Coronary artery (tissue), 2 donors: Measurements from ENCODE around the gene KRT2.

Experiments
- DNase-seq: peaks from one replicate; pipeline ENCODE4 v3.0.0-alpha.2; 2017; ENCODE audit warnings: low spot score
- H3K27ac ChIP-seq, 2 donors: fragments of 200-600 bp; sonication (generic); one replicate each; pipeline ENCODE4 v1.5.1; 2016 to 2019
- H3K4me3 ChIP-seq: fragments of 200-600 bp; sonication (generic); 2 replicates; pipeline ENCODE4 v1.5.1; 2016; ENCODE audit warnings: mild to moderate bottlenecking, moderate library complexity
- TF ChIP-seq, protein P1 (sequence below): fragments of 200-600 bp; sonication (generic); IDR thresholded peaks from one replicate; pipeline ENCODE4 v1.5.1; 2019; ENCODE audit warnings: antibody characterized with exemption

The KRT2 gene

DNA sequence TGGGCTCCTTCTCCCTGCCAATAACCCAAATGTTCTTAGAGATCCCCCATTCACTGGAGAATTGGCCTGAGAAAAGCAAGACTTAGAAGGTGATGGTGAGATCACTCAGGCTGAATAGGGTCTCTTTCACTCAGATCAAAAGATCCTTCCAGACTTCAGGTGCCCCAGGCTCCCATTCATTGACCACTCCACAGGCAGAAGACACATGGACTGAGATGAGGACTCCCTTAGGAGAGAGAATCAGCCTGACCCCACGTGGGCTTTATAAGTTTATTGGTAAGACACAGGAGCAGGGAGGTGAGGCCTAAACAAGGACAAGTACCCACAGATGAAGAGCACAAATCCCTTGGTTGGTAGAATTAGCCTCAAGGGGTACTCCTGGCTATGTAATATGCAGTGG lies 44.7 kb downstream of the KRT2 start:
- H3K4me3 ChIP-seq, result no peak overlapping the region
- DNase-seq, result no peak
- H3K27ac ChIP-seq, result no peak overlapping the region

DNA sequence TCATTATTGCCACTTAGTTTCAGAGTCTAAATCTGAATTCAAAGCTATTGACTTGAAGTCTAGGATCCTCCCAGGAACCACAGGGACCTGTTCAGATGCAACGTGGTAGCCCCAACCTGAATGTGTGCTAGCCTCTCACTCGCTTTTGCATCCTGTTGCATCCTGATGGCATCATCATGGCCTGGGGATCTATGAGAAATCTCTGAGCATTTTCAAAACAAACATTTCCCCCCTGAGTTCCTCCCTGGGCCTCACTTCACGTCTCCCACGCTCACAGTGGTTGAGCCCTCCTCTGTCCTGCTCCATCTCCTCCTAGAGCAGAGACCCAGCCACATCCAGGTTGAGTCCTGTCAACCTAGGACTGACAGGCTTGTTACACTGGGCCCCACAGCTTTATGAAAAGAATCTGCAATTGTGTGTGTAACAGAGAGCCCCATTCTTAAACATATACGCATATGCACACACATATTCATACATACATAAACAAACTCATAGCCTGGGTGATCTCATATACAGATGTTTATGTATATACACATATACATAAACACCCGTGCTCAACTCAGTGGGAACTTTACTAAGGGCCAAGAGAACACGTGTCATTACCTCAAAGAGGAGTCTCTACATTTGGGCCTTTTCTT lies 45.3 kb downstream of the KRT2 start:
- TF ChIP-seq, protein P1, sequence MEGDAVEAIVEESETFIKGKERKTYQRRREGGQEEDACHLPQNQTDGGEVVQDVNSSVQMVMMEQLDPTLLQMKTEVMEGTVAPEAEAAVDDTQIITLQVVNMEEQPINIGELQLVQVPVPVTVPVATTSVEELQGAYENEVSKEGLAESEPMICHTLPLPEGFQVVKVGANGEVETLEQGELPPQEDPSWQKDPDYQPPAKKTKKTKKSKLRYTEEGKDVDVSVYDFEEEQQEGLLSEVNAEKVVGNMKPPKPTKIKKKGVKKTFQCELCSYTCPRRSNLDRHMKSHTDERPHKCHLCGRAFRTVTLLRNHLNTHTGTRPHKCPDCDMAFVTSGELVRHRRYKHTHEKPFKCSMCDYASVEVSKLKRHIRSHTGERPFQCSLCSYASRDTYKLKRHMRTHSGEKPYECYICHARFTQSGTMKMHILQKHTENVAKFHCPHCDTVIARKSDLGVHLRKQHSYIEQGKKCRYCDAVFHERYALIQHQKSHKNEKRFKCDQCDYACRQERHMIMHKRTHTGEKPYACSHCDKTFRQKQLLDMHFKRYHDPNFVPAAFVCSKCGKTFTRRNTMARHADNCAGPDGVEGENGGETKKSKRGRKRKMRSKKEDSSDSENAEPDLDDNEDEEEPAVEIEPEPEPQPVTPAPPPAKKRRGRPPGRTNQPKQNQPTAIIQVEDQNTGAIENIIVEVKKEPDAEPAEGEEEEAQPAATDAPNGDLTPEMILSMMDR, result no peak
- no peak overlapping the region for H3K4me3 ChIP-seq
- no peak overlapping the region for H3K27ac ChIP-seq
- peak; percentile 47 for DNase-seq

More for the DNA sequence above, 44.7 kb downstream of the KRT2 start:
- TF ChIP-seq, protein P1, result no peak

DNA sequence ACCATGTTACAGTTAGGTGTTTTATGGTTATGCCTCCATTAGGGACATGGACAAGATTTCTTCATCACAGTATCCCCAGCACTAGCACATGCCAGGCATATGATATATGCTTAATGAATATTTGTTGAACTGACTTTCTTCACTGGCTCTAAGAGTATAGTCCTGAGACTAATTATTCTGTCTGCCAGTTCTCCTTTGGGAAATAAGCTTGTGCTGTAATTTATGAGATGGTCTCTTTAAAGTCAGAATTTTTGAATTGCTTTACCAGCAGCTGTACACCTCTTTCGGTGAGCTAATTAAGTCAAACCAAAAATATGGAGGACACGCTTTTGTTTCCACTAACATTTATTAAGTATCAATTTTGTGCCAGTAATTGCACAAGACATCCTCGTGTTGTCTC lies 45.9 kb downstream of the KRT2 start:
- DNase-seq, result no peak
- no peak overlapping the region for H3K27ac ChIP-seq
- TF ChIP-seq, protein P1, result no peak
- H3K4me3 ChIP-seq, result no peak overlapping the region

- DNase-seq, result no peak
- Histone ChIP-seq H3K27ac (no peak overlapping the region), H3K4me3 (no peak overlapping the region)
- TF ChIP-seq, protein P1, result no peak
These were observed 46.5 kb downstream of the KRT2 start for GRCh38 chr12:52605542-52605941.

GRCh38 chr12:52604859-52605258 lies 47.2 kb downstream of the KRT2 start:
- Histone ChIP-seq H3K27ac (no peak overlapping the region), H3K4me3 (no peak overlapping the region)
- TF ChIP-seq, protein P1, result no peak
- DNase-seq, result peak; percentile 22

DNA sequence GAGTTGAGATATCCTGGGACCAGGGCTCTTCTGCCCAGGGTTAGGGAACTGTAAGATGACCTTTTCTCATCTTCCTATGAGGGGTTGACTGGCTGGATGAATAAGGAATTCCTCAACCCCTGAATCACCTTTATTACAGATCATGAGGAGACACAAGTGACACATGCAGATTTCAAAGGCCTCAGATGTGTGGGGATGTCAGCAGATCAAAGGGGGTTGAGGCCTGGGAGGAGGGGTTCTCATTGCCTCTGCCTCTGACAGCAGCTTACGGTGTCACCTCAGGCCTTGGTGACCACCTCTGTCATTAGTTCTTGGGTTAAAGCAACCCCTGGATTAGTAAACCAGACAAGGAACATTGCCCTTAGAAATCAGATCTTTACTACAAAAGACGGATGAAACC lies 48.7 kb downstream of the KRT2 start:
- DNase-seq, result no peak
- TF ChIP-seq, protein P1, result no peak
- no peak overlapping the region for H3K27ac ChIP-seq
- H3K4me3 ChIP-seq, result no peak overlapping the region

DNA sequence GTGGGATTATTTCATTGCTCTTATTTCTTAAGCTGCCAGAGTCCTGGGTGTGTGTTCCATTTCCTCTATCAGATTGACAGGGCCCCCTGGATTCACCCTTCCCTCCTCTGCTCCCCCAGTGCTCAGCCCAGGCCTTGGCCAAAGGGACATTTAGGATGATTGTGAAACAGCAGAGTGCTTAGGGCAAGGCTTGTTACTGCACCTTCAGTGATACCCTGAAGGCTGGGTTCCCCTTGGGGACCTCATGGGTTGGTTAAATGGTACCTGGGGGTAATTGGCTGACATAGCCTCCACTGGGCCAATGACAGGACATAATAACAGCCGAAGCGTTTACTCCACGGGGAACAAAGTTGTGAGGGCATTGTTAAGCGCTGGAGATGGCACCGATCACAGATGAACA lies 49.5 kb downstream of the KRT2 start:
- Histone ChIP-seq H3K27ac (no peak overlapping the region), H3K4me3 (no peak overlapping the region)
- peak; percentile 35 for DNase-seq
- TF ChIP-seq, protein P1, result no peak
